GM23338 (cell line): ENCODE data around the gene BNIP5.

Source experiments
- CREB1 ChIP-seq: fragments of 250-450 bp; sonication (Bioruptor Pico); IDR thresholded peaks from 2 replicates; pipeline ENCODE4 v1.5.0; 2020; ENCODE audit warnings: low read depth, mild to moderate bottlenecking, moderate library complexity
- EZH2 ChIP-seq: fragments of 200-600 bp; sonication (generic); IDR thresholded peaks from one replicate; pipeline ENCODE4 v1.8.0; 2017; ENCODE audit warnings: antibody characterized with exemption, mild to moderate bottlenecking, low read depth; ENCODE audit not compliant: unreplicated experiment
- EZH2phosphoT487 ChIP-seq: fragments of 200-600 bp; sonication (generic); IDR thresholded peaks from one replicate; pipeline ENCODE4 v1.8.1; 2018; ENCODE audit warnings: antibody characterized with exemption; ENCODE audit not compliant: unreplicated experiment
- JUNB ChIP-seq: IDR thresholded peaks from one replicate; pipeline ENCODE4 v1.6.1; 2016; ENCODE audit warnings: antibody characterized with exemption; ENCODE audit not compliant: unreplicated experiment
- NANOG ChIP-seq: IDR thresholded peaks from 2 replicates; pipeline ENCODE4 v1.6.1; 2016; ENCODE audit warnings: antibody characterized with exemption, borderline replicate concordance
- POLR2AphosphoS5 ChIP-seq: IDR thresholded peaks from 2 replicates; pipeline ENCODE4 v1.6.1; 2016; ENCODE audit warnings: antibody characterized with exemption, low read depth
- STAT1 ChIP-seq: IDR thresholded peaks from one replicate; pipeline ENCODE4 v1.6.1; 2016; ENCODE audit warnings: antibody characterized with exemption; ENCODE audit not compliant: unreplicated experiment
- ZNF114 ChIP-seq: fragments of 250-450 bp; sonication (Bioruptor Pico); IDR thresholded peaks from 2 replicates; pipeline ENCODE4 v1.5.0; 2020; ENCODE audit warnings: mild to moderate bottlenecking, moderate library complexity
- ZNF331 ChIP-seq: fragments of 250-450 bp; sonication (Bioruptor Pico); IDR thresholded peaks from 2 replicates; pipeline ENCODE4 v1.5.0; 2020; ENCODE audit warnings: low read depth, mild to moderate bottlenecking, moderate library complexity
- TF ChIP-seq, protein P1 (sequence below), 2 experiments: fragments of 200-600 bp in 1 of 2; sonication (generic) in 1 of 2; conservative IDR thresholded peaks; 2 replicates each; pipeline versions ENCODE4 v1.5.1 to v1.6.1; 2016 to 2017; ENCODE audit warnings: antibody characterized with exemption in 2 of 2, low read depth in 2 of 2, mild to moderate bottlenecking in 2 of 2, moderate library complexity in 1 of 2
- TF ChIP-seq, protein P2 (sequence below): IDR thresholded peaks from one replicate; pipeline ENCODE4 v1.6.1; 2018; ENCODE audit warnings: antibody characterized with exemption; ENCODE audit not compliant: unreplicated experiment
- TF ChIP-seq, protein P3 (sequence below): fragments of 250-450 bp; sonication (Bioruptor Pico); IDR thresholded peaks from 2 replicates; pipeline ENCODE4 v1.5.0; 2020; ENCODE audit warnings: mild to moderate bottlenecking, moderate library complexity

DNA sequence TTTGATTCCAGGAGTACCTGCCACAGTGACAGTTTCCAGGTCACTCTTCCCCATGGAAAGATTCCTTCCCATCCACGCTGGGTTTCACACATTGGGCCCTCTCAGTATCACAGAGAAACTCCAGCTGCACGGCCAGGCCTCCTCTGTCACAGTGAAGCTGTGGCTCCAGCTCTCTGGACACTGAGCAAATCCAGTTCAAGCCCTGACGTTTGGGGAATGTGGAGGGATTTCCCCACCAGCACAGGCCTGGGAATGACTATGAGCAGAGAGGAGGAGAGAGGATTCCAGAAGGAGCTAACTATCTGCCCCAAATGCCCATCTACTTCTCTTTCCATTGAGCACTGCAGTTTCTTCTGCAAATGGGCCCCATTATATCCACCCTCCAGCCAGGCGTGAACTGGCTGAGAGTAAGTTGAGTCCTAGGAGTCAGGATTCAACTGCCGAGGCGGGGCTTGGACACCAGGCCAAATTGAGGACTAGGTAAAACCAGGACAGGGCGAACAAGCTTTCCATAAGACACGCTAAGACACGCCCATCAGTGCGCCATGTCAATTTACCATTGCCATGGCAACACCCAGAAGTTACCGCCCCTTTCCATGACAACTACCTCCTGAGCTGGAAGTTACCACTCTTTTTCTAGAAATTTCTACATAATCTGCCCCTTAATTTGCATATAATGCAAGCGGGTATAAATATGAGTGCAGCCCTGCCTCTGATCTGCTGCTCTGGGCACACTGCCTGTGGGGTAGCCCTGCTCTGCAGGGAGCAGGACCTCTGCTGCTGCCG is 9.2 kb upstream of the BNIP5 start:
- TF ChIP-seq, protein P1, sequence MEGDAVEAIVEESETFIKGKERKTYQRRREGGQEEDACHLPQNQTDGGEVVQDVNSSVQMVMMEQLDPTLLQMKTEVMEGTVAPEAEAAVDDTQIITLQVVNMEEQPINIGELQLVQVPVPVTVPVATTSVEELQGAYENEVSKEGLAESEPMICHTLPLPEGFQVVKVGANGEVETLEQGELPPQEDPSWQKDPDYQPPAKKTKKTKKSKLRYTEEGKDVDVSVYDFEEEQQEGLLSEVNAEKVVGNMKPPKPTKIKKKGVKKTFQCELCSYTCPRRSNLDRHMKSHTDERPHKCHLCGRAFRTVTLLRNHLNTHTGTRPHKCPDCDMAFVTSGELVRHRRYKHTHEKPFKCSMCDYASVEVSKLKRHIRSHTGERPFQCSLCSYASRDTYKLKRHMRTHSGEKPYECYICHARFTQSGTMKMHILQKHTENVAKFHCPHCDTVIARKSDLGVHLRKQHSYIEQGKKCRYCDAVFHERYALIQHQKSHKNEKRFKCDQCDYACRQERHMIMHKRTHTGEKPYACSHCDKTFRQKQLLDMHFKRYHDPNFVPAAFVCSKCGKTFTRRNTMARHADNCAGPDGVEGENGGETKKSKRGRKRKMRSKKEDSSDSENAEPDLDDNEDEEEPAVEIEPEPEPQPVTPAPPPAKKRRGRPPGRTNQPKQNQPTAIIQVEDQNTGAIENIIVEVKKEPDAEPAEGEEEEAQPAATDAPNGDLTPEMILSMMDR (conservative IDR thresholded peaks at IDR 0.05; ENCODE audit: low read depth in 2 of 2) = no peak
- TF ChIP-seq POLR2AphosphoS5 = no peak
- no peak for TF ChIP-seq EZH2
- TF ChIP-seq CREB1 (CRISPR knock-in tag) = no peak
- TF ChIP-seq NANOG = no peak
- TF ChIP-seq, protein P2, sequence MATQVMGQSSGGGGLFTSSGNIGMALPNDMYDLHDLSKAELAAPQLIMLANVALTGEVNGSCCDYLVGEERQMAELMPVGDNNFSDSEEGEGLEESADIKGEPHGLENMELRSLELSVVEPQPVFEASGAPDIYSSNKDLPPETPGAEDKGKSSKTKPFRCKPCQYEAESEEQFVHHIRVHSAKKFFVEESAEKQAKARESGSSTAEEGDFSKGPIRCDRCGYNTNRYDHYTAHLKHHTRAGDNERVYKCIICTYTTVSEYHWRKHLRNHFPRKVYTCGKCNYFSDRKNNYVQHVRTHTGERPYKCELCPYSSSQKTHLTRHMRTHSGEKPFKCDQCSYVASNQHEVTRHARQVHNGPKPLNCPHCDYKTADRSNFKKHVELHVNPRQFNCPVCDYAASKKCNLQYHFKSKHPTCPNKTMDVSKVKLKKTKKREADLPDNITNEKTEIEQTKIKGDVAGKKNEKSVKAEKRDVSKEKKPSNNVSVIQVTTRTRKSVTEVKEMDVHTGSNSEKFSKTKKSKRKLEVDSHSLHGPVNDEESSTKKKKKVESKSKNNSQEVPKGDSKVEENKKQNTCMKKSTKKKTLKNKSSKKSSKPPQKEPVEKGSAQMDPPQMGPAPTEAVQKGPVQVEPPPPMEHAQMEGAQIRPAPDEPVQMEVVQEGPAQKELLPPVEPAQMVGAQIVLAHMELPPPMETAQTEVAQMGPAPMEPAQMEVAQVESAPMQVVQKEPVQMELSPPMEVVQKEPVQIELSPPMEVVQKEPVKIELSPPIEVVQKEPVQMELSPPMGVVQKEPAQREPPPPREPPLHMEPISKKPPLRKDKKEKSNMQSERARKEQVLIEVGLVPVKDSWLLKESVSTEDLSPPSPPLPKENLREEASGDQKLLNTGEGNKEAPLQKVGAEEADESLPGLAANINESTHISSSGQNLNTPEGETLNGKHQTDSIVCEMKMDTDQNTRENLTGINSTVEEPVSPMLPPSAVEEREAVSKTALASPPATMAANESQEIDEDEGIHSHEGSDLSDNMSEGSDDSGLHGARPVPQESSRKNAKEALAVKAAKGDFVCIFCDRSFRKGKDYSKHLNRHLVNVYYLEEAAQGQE = no peak
- no peak for TF ChIP-seq EZH2phosphoT487
- TF ChIP-seq ZNF331 = no peak
- TF ChIP-seq JUNB = no peak
- TF ChIP-seq STAT1 = no peak
- TF ChIP-seq ZNF114 (CRISPR knock-in tag) = no peak
- TF ChIP-seq, protein P3, sequence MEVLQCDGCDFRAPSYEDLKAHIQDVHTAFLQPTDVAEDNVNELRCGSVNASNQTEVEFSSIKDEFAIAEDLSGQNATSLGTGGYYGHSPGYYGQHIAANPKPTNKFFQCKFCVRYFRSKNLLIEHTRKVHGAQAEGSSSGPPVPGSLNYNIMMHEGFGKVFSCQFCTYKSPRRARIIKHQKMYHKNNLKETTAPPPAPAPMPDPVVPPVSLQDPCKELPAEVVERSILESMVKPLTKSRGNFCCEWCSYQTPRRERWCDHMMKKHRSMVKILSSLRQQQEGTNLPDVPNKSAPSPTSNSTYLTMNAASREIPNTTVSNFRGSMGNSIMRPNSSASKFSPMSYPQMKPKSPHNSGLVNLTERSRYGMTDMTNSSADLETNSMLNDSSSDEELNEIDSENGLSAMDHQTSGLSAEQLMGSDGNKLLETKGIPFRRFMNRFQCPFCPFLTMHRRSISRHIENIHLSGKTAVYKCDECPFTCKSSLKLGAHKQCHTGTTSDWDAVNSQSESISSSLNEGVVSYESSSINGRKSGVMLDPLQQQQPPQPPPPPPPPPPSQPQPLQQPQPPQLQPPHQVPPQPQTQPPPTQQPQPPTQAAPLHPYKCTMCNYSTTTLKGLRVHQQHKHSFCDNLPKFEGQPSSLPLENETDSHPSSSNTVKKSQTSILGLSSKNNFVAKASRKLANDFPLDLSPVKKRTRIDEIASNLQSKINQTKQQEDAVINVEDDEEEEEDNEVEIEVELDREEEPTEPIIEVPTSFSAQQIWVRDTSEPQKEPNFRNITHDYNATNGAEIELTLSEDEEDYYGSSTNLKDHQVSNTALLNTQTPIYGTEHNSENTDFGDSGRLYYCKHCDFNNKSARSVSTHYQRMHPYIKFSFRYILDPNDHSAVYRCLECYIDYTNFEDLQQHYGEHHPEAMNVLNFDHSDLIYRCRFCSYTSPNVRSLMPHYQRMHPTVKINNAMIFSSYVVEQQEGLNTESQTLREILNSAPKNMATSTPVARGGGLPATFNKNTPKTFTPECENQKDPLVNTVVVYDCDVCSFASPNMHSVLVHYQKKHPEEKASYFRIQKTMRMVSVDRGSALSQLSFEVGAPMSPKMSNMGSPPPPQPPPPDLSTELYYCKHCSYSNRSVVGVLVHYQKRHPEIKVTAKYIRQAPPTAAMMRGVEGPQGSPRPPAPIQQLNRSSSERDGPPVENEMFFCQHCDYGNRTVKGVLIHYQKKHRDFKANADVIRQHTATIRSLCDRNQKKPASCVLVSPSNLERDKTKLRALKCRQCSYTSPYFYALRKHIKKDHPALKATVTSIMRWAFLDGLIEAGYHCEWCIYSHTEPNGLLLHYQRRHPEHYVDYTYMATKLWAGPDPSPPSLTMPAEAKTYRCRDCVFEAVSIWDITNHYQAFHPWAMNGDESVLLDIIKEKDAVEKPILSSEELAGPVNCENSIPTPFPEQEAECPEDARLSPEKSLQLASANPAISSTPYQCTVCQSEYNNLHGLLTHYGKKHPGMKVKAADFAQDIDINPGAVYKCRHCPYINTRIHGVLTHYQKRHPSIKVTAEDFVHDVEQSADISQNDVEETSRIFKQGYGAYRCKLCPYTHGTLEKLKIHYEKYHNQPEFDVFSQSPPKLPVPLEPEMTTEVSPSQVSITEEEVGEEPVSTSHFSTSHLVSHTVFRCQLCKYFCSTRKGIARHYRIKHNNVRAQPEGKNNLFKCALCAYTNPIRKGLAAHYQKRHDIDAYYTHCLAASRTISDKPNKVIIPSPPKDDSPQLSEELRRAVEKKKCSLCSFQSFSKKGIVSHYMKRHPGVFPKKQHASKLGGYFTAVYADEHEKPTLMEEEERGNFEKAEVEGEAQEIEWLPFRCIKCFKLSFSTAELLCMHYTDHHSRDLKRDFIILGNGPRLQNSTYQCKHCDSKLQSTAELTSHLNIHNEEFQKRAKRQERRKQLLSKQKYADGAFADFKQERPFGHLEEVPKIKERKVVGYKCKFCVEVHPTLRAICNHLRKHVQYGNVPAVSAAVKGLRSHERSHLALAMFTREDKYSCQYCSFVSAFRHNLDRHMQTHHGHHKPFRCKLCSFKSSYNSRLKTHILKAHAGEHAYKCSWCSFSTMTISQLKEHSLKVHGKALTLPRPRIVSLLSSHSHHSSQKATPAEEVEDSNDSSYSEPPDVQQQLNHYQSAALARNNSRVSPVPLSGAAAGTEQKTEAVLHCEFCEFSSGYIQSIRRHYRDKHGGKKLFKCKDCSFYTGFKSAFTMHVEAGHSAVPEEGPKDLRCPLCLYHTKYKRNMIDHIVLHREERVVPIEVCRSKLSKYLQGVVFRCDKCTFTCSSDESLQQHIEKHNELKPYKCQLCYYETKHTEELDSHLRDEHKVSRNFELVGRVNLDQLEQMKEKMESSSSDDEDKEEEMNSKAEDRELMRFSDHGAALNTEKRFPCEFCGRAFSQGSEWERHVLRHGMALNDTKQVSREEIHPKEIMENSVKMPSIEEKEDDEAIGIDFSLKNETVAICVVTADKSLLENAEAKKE = no peak
